Measurements from ENCODE around the gene L3MBTL4. TPM values are rescaled to one million over a fixed set of nuclear protein-coding genes. Genes with fewer than 3 reads are reported as not detected.

L3MBTL4 gene
- total RNA-seq, 2 experiments from 2014 or later: 0.19 to 0.47 TPM

- CTCF ChIA-PET: no interaction called here
These were observed 39.7 kb downstream of the L3MBTL4 start for GRCh38 chr18:6374935-6375529.

DNA sequence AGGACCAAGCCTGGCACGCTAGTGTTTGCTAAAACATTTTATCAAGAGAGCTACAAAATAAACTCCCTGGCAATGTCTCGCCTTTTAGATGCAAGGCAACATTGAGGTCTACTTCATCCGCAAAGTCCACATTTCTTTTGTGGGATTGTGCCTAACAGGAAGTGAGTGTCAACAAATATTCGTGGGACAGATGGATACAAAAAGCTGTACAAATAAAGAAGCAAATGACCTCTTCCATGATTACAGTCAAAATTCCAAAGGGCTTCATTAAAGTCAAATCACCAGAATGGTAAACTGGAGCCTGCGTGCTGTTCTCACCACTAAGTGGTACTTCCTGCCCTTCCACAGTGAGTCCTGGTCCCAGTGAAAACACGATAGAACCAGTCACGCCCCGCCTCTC, 40.4 kb downstream of the L3MBTL4 start:
- no peak for DNase-seq
- H3K9me3 Mint-ChIP-seq: peaks cover 4% of the 10 kb centered on the region
- no peak overlapping the region for H3K4me3 Mint-ChIP-seq
- CTCF ChIA-PET: no interaction called here
- POLR2A ChIA-PET: no interaction called here
- H3K4me3 ChIP-seq (ENCODE audit: low read length): no peak overlapping the region
- H3K27ac Mint-ChIP-seq: no peak overlapping the region
- peaks cover 0 to 10% of the 10 kb centered on the region in 2 experiments for H3K9me3 ChIP-seq (ENCODE audit: control insufficient read depth in 1 of 2, insufficient read depth in 1 of 2, low read length in 2 of 2)
- intact Hi-C loops (cut with DNase I, micrococcal nuclease): no loop called here
- no peak for ATAC-seq (ENCODE audit: poor library complexity)
- no peaks in the 10 kb centered on the region for H3K36me3 Mint-ChIP-seq (ENCODE audit: low read depth)
- TF ChIP-seq CTCF (IDR thresholded peaks at IDR 0.05): no peak
- no peaks in the 10 kb centered on the region for H3K27me3 ChIP-seq (ENCODE audit: control insufficient read depth in 1 of 2, insufficient read depth in 2 of 2, low read length in 2 of 2)
- H3K4me1 Mint-ChIP-seq (ENCODE audit: low read depth): no peaks in the 10 kb centered on the region
- no peaks in the 10 kb centered on the region for H3K36me3 ChIP-seq (ENCODE audit: insufficient read depth, low read length)
- no peaks in the 10 kb centered on the region for H3K4me1 ChIP-seq (ENCODE audit: insufficient read depth, low read length)
- no peaks in the 10 kb centered on the region for H3K27me3 Mint-ChIP-seq
- H3K27ac ChIP-seq (ENCODE audit: low read depth in 1 of 2, low read length in 2 of 2): no peak overlapping the region

More at GRCh38 chr18:6374935-6375529, 39.7 kb downstream of the L3MBTL4 start:
- Mint-ChIP-seq H3K9me3 (peaks cover 2% of the 10 kb centered on the region), H3K27ac (no peak overlapping the region), H3K36me3 (ENCODE audit: low read depth) (no peaks in the 10 kb centered on the region), H3K4me1 (ENCODE audit: low read depth) (no peaks in the 10 kb centered on the region), H3K27me3 (no peaks in the 10 kb centered on the region), H3K4me3 (no peak overlapping the region)
- ATAC-seq (ENCODE audit: poor library complexity) (no peak), DNase-seq (no peak)
- no peak for TF ChIP-seq CTCF (IDR thresholded peaks at IDR 0.05)
- Histone ChIP-seq H3K36me3 (ENCODE audit: insufficient read depth, low read length) (no peaks in the 10 kb centered on the region), H3K4me3 (ENCODE audit: low read length) (no peak overlapping the region), H3K27me3 (ENCODE audit: control insufficient read depth in 1 of 2, insufficient read depth in 2 of 2, low read length in 2 of 2) (no peaks in the 10 kb centered on the region), H3K4me1 (ENCODE audit: insufficient read depth, low read length) (no peaks in the 10 kb centered on the region), H3K27ac (ENCODE audit: low read depth in 1 of 2, low read length in 2 of 2) (no peak overlapping the region), H3K9me3 (ENCODE audit: control insufficient read depth in 1 of 2, insufficient read depth in 1 of 2, low read length in 2 of 2) (peaks cover 0 to 10% of the 10 kb centered on the region in 2 experiments)
- intact Hi-C loops (cut with DNase I, micrococcal nuclease): no loop called here
- POLR2A ChIA-PET: no interaction called here

GRCh38 chr18:6373187-6373586, 41.5 kb downstream of the L3MBTL4 start:
- intact Hi-C loops (cut with DNase I, micrococcal nuclease): no loop called here
- Mint-ChIP-seq H3K27ac (no peak overlapping the region), H3K27me3 (no peaks in the 10 kb centered on the region), H3K4me1 (ENCODE audit: low read depth) (no peaks in the 10 kb centered on the region), H3K9me3 (peaks cover 3% of the 10 kb centered on the region), H3K36me3 (ENCODE audit: low read depth) (no peaks in the 10 kb centered on the region), H3K4me3 (no peak overlapping the region)
- ChIA-PET POLR2A (no interaction called here), CTCF (no interaction called here)
- no peak overlapping the region for H3K27ac ChIP-seq (ENCODE audit: low read depth in 1 of 2, low read length in 2 of 2)
- H3K36me3 ChIP-seq (ENCODE audit: insufficient read depth, low read length): no peaks in the 10 kb centered on the region
- peaks cover 0 to 10% of the 10 kb centered on the region in 2 experiments for H3K9me3 ChIP-seq (ENCODE audit: control insufficient read depth in 1 of 2, insufficient read depth in 1 of 2, low read length in 2 of 2)
- no peaks in the 10 kb centered on the region for H3K27me3 ChIP-seq (ENCODE audit: control insufficient read depth in 1 of 2, insufficient read depth in 2 of 2, low read length in 2 of 2)
- H3K4me3 ChIP-seq (ENCODE audit: low read length): no peak overlapping the region
- ATAC-seq (ENCODE audit: poor library complexity): no peak
- no peak for TF ChIP-seq CTCF (IDR thresholded peaks at IDR 0.05)
- no peaks in the 10 kb centered on the region for H3K4me1 ChIP-seq (ENCODE audit: insufficient read depth, low read length)
- DNase-seq: no peak
